ENCODE measurements around the gene ADCY3.

Gene ADCY3

DNA sequence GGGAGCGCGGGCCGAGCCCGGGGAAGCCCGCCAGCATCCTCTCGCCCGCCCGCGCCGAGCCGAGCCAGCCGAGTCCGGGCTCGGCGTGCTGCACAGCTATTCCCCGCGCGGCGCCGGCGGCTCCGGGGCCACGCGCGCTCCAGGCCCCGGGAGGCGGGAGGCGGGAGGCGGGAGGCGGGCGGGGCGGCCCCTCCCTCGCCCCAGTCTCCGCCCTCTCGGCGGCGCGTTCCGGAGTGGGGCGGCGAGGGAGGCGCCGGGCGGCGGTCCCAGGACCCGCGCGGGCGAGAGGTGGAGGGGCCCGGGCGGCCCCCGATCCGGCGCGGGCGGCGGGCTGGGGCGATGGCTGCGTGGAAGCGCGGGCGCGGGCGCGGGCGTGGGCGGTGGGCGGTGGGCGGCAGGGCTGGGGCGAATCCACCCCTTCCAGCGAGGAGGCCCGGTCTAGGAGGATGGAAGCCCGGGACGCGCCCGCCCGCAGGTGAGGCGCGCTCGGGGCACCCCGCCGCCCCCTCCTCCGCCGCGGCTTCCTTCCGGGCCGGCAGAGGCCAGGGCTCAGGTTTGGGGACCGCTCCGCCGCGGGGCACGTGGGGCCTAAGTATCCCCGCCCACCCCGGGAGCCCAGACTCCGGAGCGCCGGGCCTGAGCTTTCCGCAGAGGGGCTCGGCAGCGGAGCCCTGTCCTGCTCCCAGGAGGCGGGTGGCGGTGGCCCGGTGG, at the start of gene ADCY3:
TSS of gene ADCY3 (minus strand) at position 140 of the 711 bp plus-strand sequence. CDS start 1,250 bp downstream, outside the sequence.
- peak; percentile 43 for DNase-seq (ENCODE audit: low read depth)

DNA sequence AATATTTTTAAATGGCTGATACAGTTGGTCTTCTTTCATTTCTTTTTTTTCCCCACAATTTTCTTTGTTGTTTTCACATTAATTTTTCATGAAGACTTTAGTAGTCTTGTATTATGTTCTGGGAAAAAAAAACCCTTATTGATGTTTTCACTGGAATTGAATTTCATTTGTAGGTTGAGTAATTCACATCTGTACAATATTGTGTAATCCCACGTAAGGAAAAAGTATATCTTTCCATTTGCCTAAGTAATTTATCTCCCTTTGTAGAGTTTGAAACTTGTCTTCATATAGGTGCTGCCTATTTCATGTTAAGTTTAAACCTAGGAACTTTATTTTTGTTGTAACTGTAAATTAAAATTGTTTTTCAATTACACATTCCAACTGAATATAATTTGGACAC, 49.7 kb upstream of the ADCY3 start:
- no peak for DNase-seq (ENCODE audit: low read depth)

DNA sequence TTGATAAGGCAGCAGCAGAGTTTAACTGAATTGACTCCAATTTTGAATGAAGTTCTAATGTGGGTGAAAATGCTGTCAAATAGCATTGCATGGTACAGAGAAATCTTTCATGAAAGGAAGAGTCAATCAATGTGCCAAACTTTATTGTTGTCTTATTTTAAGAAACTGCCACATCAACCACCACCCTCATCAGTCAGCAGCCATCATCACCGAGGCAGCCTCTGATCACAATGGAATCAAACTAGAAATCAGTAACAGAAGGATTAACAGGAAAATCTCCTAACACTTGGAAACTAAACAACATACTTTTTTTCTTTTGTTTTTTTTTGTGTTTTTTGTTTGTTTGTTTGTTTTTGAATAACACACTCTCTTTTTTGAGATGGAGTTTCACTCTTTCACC, 41.9 kb upstream of the ADCY3 start:
- DNase-seq (ENCODE audit: low read depth): no peak

DNA sequence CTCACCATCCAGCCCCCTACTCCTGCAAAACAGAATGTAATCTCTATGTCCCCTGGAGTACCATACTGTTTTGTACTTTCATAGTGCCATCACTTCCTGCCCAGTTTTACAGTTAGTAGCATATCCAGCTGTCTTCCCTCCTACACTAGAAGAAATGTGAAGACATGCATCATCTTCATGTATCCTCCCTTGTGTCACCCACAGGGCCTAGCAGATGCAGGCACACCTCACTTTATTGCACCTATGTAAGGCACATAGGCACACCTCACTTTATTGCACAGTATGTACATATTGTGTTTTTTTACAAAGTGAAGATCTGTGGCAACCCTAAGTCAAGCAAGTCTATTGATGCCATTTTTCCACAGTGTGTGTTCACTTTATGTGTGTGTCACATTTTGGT, 39.7 kb upstream of the ADCY3 start:
- DNase-seq (ENCODE audit: low read depth): no peak

DNA sequence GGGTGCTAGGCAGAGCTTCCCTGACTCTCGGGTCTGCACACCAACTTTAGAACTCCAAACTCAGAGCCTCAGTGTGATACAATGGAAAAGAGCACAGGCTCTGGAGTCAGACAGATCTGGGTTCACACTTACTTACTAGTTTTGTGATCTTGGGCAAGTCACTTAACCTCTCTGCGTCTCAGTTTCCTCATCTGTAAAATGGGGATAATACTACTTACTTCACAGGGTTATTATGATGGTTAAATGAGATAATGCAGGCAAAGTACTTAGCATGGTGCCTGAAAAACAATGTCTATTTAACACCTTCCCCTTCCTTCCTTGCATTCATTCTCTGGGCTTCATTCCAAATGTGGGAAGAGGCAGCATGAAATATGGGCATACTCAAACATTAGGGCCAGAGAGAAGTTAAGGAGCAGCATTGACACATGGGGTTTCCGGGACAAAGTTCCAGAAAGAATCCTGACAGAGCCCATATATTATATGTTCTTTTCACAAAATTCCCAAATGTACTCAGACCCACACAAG, 38.4 kb upstream of the ADCY3 start:
- DNase-seq (ENCODE audit: low read depth): no peak

DNA sequence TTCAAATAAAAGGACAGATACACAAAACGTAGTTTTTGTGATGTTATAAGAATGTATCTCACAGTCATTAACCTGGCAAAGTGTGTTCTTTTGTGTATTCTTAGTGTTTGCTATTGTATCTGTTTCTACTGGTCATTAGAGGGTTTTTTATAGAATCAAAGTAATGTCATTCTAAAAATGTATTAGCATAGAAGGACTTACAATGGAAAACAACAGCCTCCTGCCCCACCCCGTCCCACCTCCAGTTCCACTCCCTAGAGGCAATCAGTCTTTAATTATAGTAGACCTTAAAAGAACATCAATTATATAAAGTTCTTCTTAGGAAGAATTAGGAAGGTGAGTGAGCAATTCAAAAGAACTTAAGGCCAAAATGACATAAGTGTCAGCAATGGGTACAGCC, 37.9 kb upstream of the ADCY3 start:
- DNase-seq (ENCODE audit: low read depth): no peak

DNA sequence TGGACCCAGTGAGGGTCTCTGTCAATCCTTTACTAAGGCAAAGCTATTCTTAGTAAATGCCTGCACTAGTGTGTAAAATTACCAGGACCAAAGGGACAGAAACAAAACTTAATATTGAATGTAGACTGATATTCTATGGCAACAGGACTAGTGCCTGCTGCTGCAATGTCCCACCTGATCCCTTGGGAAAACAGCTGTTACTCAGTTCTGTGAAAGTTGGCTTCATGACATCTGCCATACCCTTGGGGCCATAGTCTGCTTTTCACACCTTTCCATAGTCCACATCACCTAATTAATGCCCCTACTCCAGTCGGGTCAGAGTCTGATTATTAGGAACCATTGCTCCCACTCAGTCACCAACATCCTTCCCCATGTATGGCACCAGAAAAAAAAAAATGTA, 37.2 kb upstream of the ADCY3 start:
- no peak for DNase-seq (ENCODE audit: low read depth)

DNA sequence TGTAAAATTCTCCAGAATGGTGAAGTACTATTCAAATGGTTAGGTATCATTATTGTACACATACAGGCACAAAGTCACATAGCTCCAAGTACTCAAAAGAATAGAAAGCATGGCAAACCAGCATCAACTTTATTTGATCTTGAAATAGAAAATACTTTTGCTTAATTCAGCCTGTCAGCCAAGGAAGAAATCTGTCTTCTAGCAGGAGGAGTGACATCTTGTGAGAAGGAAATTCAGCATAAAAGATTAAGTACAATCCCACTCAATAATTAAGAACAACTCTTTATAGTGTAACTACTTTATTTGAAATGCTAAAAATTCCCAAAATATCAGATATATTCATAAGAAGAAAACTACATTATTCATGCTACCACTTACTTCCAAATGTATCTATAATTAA, 35.9 kb upstream of the ADCY3 start:
- DNase-seq (ENCODE audit: low read depth): no peak

DNA sequence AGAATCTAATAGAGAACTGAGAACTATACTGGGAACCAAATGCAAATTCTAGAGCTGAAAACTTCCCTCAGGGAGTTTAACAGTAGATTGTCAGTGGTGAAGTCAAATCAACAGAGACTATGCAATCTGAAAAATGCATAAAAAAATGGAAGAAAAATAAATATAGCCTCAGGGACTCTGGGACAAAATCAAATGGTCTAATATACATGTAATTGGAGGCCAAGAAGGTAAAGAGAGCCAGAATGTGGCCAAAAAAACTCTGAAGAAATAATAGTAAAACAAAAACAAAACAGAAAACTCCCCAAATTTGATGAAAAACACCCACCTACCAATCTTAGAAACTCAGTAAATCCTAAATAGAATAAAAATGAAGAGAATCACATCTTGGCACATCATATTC, 35.2 kb upstream of the ADCY3 start:
- no peak for DNase-seq (ENCODE audit: low read depth)

DNA sequence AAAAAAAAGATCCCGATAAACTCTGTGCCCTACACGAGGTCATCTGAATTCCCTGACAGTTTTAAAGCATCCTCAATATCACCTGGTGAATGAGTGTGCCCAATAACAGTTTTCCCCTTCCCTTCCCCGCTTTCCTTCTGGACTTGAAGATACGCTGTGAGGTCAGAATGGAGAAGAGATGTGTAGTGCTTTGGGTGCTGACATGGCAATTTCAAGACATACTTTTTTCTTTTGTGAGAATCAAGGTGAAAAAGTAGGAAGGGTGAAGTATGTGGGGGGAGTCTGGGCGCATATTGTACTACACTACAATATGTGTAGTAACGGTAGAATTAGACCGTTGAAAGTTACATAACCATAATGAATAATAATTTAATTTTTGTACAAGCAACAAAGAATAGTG, 30.1 kb upstream of the ADCY3 start:
- no peak for DNase-seq (ENCODE audit: low read depth)

DNA sequence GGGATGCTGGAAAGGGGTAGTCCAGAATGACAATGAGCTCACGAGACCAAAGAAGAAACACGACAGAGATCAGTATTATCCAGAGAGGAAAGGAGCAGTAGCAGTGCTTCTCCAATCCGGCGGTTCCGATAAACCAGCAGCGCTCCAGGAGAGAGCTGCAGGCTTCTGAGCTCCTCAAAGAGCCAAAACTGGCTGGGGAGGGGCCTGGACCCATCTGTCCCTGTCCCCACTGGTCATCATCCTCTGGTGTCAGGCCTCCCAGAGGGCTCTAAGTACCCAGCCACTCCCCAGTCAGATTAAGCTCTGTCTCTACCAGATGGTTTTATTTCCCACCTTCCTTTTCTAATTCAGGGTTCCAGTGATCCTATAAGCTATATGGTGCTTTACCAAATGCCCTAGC, 28.5 kb upstream of the ADCY3 start:
- DNase-seq (ENCODE audit: low read depth): no peak

DNA sequence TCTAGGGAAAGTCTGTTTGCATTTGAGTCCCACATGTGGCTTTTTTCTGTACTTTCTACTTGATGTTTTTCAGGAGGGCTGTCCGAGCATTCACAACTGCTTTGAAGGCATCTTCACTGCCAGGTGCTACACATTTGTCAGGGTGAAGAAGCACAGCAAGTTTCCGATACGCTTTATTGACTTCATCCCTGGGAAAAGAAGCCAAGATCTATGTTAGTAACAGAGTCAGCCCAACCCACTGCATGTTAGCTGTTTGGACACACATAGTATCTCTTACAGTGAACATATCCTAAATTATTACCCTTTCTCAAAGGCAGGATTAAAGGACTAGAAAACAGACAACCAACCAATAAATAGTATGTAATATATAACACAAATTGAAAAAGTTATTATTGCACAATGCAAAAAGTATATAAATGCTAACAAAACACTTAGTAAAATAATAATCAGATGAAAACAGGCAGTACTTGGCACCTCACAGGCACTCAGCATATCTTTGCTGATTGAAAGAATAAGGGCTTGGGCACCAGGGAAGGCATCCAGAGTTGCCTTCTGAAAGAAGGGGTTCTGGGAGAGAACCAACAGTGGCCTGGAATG, 27.6 kb upstream of the ADCY3 start:
- no peak for DNase-seq (ENCODE audit: low read depth)

DNA sequence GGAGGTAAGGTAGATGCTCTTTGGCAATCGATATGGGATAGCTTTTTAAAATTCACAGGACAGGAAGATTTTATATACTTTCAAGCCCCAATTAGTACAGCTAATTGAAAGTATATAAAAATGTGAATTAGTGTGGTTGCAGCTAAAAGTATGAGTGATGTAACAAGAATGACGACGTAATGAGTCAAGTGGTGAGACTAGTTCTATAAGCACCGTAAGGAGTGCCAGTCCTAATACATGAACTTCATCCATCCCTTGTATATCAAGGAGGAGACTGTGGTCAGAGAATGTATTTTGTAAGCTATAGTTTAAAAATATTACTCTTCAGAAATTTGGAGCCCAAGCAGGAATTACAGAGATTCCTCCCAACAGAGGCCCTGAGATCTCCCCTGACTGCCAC, 25.9 kb upstream of the ADCY3 start:
- DNase-seq (ENCODE audit: low read depth): no peak

DNA sequence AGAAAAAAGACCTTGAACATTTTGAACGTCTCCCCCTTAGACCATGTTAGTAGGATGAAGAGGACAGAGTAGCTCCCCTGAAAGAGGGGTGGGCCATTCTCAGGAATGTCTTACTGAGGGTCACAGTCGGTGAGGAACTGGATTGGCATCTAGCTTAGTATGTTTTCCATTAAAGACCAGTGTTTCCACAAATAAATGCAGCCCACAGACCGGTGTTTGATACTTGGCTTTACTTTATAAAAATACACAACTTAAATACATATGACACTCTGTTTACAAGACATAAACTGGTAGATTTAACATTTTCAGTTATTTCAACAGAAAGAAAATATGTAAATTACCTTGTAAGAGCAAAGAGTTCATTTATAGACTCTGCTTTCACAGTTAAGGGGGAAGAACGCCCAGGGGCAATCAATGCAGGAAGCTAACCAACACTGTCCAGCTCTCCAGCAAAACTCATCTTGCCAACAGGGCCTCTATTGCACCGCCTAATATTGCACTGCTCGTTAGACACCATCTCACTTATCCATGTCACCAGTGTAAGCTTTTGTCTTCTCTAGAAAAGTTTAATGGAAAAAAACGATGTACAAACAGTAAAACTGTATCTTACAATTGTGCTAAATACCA, 23.5 kb upstream of the ADCY3 start:
- no peak for DNase-seq (ENCODE audit: low read depth)

DNA sequence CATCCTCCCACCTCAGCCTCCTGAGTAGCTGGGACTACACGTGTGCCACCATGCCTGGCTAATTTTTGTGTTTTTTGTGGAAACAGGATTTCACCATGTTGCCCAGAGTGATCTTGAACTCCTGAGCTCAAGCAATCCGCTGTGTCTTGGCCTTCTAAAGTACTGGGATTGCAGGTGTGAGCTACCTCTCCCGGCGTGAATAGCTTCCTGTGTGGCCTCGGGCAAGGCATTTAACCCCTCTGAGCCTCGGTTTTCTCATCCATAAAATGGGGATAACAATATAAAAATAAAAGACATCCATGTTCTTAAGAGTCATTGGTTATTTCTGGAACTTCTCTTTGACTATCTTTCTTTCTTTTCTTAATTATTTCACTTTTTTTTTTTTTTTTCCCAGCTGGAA, 19.3 kb upstream of the ADCY3 start:
- DNase-seq (ENCODE audit: low read depth): no peak

DNA sequence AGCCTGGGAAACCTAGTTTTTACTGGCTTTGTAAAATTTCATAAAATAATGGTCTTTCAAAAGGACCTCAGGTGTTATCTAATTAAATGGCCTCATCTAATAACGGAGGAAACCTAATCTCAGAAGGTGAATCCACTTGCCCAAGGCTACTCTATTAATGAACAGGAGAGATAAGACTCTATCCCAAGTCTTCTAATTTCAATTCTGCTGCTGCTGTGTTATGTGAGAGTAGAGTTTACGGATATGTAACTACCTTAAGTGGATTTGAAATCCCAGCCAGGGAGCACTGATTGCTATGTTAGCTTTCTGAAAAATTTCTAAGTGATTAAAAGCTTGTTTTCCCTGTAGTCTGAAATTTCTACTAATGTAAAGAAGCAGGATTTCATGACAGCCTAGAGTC, 17.2 kb upstream of the ADCY3 start:
- no peak for DNase-seq (ENCODE audit: low read depth)

DNA sequence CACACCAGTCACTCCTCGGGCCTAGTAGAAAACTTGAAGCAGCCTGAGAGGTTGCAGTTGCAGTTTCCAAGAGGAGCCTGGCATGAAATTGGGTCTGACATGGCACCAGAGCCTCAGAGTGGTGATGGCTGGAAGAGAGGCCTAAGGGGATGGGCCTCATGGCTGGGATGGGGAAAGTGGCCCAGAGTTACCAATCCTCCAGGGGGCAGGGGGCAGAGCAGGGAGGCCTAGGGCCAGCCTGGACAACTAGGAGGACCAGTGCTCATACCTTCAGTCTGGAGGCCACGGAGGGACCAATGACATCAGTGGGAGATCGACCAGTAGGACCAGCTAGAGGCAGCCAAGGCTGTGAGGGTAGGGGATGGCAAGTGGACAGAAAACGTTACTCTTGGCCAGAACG, 15.1 kb upstream of the ADCY3 start:
- no peak for DNase-seq (ENCODE audit: low read depth)

DNA sequence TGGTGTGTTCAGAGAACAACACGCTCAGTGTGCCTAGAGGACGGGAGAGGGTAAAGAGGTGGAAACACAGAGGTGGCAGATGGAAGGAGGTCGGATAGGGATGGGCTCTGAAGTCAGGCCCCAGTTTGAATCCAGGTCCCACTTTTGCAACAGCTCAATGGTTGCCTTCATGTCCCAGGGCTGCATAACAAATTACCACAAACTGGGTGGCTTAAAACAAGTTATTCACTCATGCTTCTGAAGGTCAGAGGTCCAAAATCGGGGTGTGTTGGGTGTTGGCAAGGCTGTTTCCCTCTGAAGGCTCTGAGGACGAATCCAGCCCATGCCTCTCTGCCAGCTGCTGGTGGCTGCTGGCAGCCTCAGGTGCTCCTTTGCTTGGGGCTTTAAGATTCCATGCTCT, 12.7 kb upstream of the ADCY3 start:
- DNase-seq (ENCODE audit: low read depth): no peak

DNA sequence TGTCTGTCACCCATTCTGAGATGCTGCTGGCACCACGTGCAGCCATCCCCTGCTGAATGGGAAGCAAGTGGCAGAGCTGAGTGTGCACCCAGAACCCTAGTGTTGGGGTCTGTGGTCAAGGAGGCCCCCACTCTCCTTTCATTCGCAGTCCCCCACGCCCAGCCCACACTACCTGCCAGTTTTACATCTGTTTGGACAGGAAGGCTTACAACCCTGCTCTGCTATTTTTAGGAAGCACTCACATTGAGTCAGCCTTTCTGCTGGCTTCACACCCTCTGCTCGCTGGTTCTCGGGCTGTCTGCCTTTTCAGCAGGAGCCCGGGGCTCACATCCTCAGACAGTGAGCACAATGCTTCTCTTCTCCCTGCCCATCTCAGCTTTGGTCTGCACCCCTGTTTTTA, 10.7 kb upstream of the ADCY3 start:
- no peak for DNase-seq (ENCODE audit: low read depth)

DNA sequence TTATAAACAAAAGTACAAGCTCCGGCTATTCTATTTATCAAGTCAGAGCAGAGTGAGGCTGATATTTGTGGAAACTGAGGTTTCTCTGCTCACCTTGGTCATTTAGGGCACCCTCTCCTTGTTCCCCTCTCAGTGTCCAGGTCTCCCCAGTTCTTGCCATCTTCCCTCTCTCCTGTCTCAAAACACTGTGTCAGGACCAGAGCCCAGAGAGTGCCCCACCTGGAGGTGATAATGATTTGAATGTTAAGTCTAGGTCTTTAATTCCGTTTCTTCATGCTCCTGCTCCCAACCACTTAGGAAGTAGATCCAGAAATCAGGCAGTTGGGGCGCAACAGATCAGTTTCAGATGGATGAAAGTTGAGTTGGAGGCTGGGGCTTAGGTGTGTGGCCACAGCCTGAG, 9.2 kb upstream of the ADCY3 start:
- DNase-seq (ENCODE audit: low read depth): no peak

DNA sequence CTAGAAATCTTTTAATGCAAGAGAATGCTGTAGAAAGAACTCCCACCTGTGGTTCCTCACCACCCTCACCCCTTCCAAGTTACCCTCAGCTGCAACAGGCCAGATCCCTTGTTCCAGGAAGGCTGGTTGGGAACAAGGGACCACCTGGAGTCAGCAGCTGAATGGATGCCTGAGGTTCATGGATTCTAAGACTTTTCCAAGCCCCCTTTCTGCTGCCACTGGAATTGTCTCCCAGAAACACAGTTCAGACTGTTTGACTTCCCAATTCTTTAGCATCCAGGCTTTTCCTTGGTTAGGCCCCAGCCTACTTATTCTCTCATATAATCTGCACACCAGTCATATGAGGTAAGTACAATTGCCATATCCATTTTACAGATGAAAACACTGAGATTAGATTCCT, 8.0 kb upstream of the ADCY3 start:
- no peak for DNase-seq (ENCODE audit: low read depth)

DNA sequence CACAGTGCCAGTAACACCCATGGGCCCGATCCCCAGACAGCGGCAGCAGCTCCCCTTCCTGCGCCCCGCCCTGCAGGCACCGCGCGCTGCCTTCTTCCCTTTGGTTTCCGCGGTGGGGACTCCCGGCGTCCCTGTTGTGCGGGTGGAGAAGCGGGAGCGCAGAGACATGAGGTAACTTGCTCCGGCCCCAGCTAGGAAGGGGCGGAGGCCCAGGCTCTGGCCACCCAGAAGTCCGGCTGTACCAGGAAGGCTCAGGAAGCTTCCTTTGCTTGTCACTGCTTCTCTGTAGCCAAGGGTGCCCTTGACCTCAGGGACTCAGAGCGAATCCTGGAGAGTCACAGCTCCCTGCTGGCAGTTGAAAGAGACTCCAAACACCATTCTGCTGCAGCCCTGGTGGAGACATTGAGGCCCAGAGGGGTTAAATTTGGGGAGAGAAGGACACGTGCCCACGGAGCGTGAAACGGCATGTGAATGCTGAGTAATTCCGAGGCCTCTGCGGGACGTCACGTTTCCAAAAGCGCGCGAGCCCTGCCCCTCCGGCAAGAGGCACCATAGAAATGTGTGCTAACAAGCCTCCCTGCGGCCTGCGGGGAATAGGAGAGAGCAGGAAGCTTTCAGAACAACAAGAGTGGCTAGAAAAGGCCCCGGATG, 6.7 kb upstream of the ADCY3 start:
- DNase-seq (ENCODE audit: low read depth): no peak

DNA sequence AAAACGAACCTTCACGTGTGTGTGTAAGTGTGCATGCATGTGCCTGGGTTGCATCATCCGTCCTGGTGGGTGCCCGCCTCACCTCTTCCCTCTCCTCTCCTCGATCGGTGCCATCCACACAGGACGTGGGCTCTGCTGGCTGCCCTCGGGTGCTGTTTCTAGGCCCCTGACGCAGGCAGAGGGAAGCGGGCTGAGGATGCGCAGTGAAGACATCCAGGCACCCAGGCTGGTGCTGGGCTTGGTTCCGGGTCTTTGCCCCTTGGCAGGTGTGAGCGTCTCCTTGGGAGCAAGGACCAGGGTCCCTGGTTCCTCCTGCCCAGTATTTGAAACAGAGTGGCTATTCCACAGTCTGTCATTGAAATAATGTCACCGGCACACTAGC, 6.2 kb upstream of the ADCY3 start:
- DNase-seq (ENCODE audit: low read depth): no peak
